ENCODE measurements around the gene ADCY1.

GRCh38 chr7:45543473-45543872 lies 30.7 kb upstream of the ADCY1 start:
- no peak for TF ChIP-seq EZH2 (optimal IDR thresholded peaks at IDR 0.05; ENCODE audit: low read depth, low read length)
- TF ChIP-seq CTCF (IDR thresholded peaks at IDR 0.05; ENCODE audit: low read length), result no peak
- TF ChIP-seq EZH2phosphoT487 (IDR thresholded peaks at IDR 0.05; ENCODE audit: low read length), result no peak
